Progenitor cell of endocrine pancreas (in vitro differentiated cells): ENCODE data around the gene AHDC1. TPM values are rescaled to one million over a fixed set of nuclear protein-coding genes. Genes with fewer than 3 reads are reported as not detected.

Experiments
- DNase-seq: peaks from one replicate; pipeline ENCODE4 v3.0.0; 2021; ENCODE audit warnings: low spot score; ENCODE audit not compliant: unreplicated experiment
- H3K27ac Mint-ChIP-seq: 2 replicates; pipeline ENCODE4 v1.8.0; 2021; ENCODE audit warnings: mild to moderate bottlenecking, moderate library complexity, mixed read lengths
- H3K27me3 Mint-ChIP-seq: 2 replicates; pipeline ENCODE4 v1.8.0; 2021; ENCODE audit warnings: mixed read lengths
- H3K36me3 Mint-ChIP-seq: 2 replicates; pipeline ENCODE4 v1.8.0; 2022; ENCODE audit warnings: mixed read lengths; ENCODE audit not compliant: insufficient read depth
- H3K4me1 Mint-ChIP-seq: 2 replicates; pipeline ENCODE4 v1.8.0; 2021; ENCODE audit warnings: low read depth, mixed read lengths
- H3K4me3 Mint-ChIP-seq: 2 replicates; pipeline ENCODE4 v1.8.0; 2021; ENCODE audit warnings: low read depth, mild to moderate bottlenecking, moderate library complexity, mixed read lengths
- H3K9me3 Mint-ChIP-seq: 2 replicates; pipeline ENCODE4 v1.8.0; 2021; ENCODE audit warnings: low read depth, mixed read lengths
- total RNA-seq: library from RNA; stranded (reverse); gene quantifications from 2 replicates; pipeline ENCODE4 v1.2.1, GENCODE V29; 2021
- TF ChIP-seq, protein P1 (sequence below): fragments of 200-600 bp; sonication (generic); IDR thresholded peaks from one replicate; pipeline ENCODE4 v1.5.0; 2021; ENCODE audit warnings: antibody characterized with exemption, mild to moderate bottlenecking; ENCODE audit not compliant: unreplicated experiment

Gene AHDC1
- total RNA-seq, 1 donor from 2014 or later, result 53.3 TPM

GRCh38 chr1:27529704-27530018, 74.3 kb downstream of the AHDC1 start:
- TF ChIP-seq, protein P1, sequence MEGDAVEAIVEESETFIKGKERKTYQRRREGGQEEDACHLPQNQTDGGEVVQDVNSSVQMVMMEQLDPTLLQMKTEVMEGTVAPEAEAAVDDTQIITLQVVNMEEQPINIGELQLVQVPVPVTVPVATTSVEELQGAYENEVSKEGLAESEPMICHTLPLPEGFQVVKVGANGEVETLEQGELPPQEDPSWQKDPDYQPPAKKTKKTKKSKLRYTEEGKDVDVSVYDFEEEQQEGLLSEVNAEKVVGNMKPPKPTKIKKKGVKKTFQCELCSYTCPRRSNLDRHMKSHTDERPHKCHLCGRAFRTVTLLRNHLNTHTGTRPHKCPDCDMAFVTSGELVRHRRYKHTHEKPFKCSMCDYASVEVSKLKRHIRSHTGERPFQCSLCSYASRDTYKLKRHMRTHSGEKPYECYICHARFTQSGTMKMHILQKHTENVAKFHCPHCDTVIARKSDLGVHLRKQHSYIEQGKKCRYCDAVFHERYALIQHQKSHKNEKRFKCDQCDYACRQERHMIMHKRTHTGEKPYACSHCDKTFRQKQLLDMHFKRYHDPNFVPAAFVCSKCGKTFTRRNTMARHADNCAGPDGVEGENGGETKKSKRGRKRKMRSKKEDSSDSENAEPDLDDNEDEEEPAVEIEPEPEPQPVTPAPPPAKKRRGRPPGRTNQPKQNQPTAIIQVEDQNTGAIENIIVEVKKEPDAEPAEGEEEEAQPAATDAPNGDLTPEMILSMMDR, result no peak
- Mint-ChIP-seq H3K36me3 (peaks cover 8% of the 10 kb centered on the region), H3K4me1 (peaks cover 37% of the 10 kb centered on the region), H3K4me3 (peak overlapping the region; percentile 25), H3K27ac (peak overlapping the region; percentile 86), H3K27me3 (no peaks in the 10 kb centered on the region), H3K9me3 (no peaks in the 10 kb centered on the region)
- no peak for DNase-seq

DNA sequence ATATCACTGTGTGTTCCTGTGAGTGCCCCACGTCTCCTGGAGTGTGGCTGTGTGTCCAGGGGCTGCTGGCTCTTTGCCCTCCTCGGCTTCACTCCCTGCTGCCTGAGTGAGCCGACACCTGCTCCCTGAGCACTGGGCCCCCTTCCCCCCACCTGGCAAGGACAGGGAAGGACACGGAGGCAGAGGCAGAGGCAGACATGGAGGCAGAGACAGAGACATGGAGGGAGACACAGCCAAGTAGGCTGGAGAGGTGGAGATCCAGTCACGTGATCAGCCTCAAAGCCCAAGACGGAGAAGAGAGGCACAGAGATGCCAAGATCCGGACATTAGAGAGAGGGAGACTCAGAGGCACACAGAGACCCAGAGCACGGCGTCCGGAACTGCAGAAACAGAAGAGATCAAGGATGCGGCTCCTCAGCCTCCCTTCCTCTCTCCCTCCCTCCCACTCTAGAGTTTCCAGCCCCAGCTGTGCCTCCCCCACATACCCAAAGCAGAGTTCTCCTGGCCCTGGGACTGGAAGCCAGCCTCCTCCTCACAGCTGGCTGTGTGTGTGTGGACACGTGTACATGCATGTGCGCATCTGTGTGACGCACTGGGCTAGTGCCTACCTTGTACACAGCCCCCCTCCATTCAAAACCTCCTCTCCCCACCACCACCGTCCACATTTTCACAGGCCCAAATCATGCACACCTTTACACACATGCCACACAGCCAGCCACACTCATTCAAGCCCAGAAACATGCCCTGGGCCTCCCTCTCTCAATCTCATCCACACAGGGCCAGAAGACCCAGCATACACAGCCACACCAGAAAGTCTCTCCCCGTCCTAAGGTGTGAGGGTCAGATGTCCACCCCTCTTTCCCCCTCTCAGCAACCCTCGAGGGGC, 74.9 kb downstream of the AHDC1 start:
- peaks cover 8% of the 10 kb centered on the region for H3K36me3 Mint-ChIP-seq
- peaks cover 41% of the 10 kb centered on the region for H3K4me1 Mint-ChIP-seq
- TF ChIP-seq, protein P1, result no peak
- H3K9me3 Mint-ChIP-seq, result no peaks in the 10 kb centered on the region
- H3K27ac Mint-ChIP-seq, result peak overlapping the region; percentile 86
- peak overlapping the region; percentile 71 for H3K4me3 Mint-ChIP-seq
- H3K27me3 Mint-ChIP-seq, result no peaks in the 10 kb centered on the region
- DNase-seq, result no peak

GRCh38 chr1:27527890-27528817, 75.8 kb downstream of the AHDC1 start:
- H3K36me3 Mint-ChIP-seq, result peaks cover under 1% of the 10 kb centered on the region
- H3K4me1 Mint-ChIP-seq, result peaks cover 46% of the 10 kb centered on the region
- H3K27me3 Mint-ChIP-seq, result no peaks in the 10 kb centered on the region
- TF ChIP-seq, protein P1, result peak; percentile 17
- H3K9me3 Mint-ChIP-seq, result no peaks in the 10 kb centered on the region
- peak overlapping the region; percentile 86 for H3K27ac Mint-ChIP-seq
- peak overlapping the region; percentile 71 for H3K4me3 Mint-ChIP-seq
- peak; percentile 59 for DNase-seq

DNA sequence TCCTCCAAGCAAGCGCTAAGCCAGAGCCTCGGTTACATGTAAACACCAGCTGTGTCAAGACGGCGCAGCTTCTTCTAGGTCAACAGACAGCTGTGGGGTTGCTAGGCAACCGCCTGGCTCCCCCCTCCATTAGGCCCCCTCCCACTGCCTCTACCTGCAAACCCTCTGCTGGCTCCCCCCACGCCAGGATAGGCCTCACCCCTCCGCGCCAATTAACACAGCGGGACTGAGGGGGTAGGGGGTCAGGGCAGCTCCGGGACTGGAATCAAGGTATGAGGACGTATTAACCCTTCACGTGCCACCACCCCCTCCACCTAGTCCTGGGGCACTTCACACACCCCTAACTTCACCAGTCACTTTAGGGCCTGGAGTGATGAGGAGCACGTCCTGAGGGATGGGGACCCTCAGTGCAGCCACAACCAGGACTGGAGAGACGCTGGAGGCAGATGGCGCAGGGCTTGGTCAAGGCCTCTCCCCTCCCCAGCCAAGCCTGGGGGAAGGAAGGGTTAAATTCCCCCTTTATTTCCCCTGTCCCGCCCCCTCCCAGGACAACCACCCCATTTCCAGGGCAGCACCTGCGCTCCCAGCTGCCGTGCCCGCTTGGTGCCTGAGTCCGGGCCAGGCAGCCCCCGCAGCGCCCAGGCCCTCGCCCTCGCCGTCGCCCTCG, 76.6 kb downstream of the AHDC1 start:
- Mint-ChIP-seq H3K9me3 (no peaks in the 10 kb centered on the region), H3K4me3 (peak overlapping the region; percentile 62), H3K36me3 (no peaks in the 10 kb centered on the region), H3K27ac (peak overlapping the region; percentile 87), H3K4me1 (peaks cover 53% of the 10 kb centered on the region), H3K27me3 (no peaks in the 10 kb centered on the region)
- DNase-seq, result peak; percentile 43
- TF ChIP-seq, protein P1, result no peak
